SK-N-MC (cell line): ENCODE data around the gene SLC4A1AP.

Source experiments
- EZH2 ChIP-seq: fragments of 200-600 bp; sonication (generic); IDR thresholded peaks from one replicate; pipeline ENCODE4 v1.6.1; 2017; ENCODE audit warnings: antibody characterized with exemption
- FOXP2 ChIP-seq: optimal IDR thresholded peaks from 2 replicates; pipeline ENCODE3; 2011; ENCODE audit warnings: mild to moderate bottlenecking, moderate library complexity; ENCODE audit not compliant: insufficient read depth; ENCODE audit errors: extremely low read length, control extremely low read depth
- POLR2AphosphoS5 ChIP-seq: IDR thresholded peaks from 2 replicates; pipeline ENCODE4 v1.6.1; 2012; ENCODE audit warnings: mild to moderate bottlenecking, low read depth, low read length, borderline replicate concordance

DNA sequence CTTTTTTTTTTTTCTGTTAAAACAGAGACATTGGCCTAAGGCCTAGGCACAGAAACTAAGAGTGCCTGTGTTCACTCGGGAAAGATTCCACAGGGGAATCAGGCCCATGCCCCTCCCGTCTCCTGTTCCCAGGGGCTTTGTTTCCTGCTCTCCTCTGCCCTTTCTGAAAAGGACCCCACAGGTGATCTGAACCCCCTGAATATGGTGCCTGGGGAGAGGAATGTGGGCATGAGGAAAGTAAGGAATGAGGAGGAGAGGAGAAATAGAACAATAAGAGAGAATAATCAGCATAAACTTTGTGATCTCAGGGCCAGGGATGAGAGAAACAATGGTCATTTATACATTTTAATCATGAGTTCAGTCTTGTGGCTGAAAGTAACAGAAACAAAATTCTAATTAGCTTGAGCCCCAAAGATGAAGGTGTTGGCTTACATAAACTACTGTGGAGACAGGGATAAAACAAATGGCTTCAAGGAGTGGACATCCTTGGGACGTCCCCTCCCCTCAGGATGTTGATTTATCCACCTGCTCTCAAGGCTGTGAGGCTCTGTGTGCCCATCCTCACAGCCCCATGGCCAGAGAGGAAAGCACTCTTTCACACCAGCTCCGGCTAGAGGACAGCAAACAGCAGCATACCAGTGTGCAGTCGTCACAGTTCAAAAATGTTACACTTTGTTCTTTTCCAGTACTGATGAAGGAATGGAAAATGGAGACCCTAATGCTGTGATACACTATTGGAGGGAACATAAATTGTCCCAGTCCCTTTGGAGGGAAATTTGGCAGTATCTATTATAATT is 61.4 kb downstream of the SLC4A1AP start:
- no peak for TF ChIP-seq FOXP2
- no peak for TF ChIP-seq EZH2
- no peak for TF ChIP-seq POLR2AphosphoS5
